Tibial nerve (tissue), 4 donors: Measurements from ENCODE around the gene MINPP1. TPM values are rescaled to one million over a fixed set of nuclear protein-coding genes. Genes with fewer than 3 reads are reported as not detected.

Source experiments
- DNase-seq, 2 donors: peaks; one replicate each; pipeline ENCODE4 v3.0.0-alpha.2; 2019; ENCODE audit warnings: low spot score in 2 of 2
- H3K27ac ChIP-seq, 4 donors: fragments of 200-600 bp; sonication (generic) in 3 of 4; one replicate each; pipeline ENCODE4 v1.5.1; 2017 to 2019; ENCODE audit warnings: mild to moderate bottlenecking in 1 of 4
- H3K27me3 ChIP-seq, 2 donors: fragments of 200-600 bp; sonication (generic) in 1 of 2; one replicate each; pipeline versions ENCODE4 v1.5.1 to v1.6.0; 2017 to 2019
- H3K36me3 ChIP-seq, 3 donors: fragments of 200-600 bp; sonication (generic); one replicate each; pipeline ENCODE4 v1.5.1; 2018 to 2019
- H3K4me1 ChIP-seq, 4 donors: fragments of 200-600 bp; sonication (generic) in 3 of 4; one replicate each; pipeline ENCODE4 v1.5.1; 2017 to 2019
- H3K4me3 ChIP-seq, 4 donors: fragments of 200-600 bp; sonication (generic) in 3 of 4; one replicate each; pipeline ENCODE4 v1.5.1; 2017 to 2019; ENCODE audit warnings: mild to moderate bottlenecking in 1 of 4, moderate library complexity in 1 of 4
- H3K9me3 ChIP-seq, 4 donors: fragments of 200-600 bp; sonication (generic) in 3 of 4; one replicate each; pipeline ENCODE4 v1.5.1; 2017 to 2019
- CTCF ChIP-seq, 5 experiments: fragments of 200-600 bp in 3 of 5; fragments of 450-650 bp in 2 of 5; sonication (generic) in 3 of 5; IDR thresholded peaks; one replicate each; pipeline ENCODE4 v1.5.1; 2016 to 2019; ENCODE audit warnings: antibody characterized with exemption in 5 of 5, mild to moderate bottlenecking in 3 of 5, moderate library complexity in 2 of 5
- EP300 ChIP-seq, 2 donors: sonication (generic); formaldehyde crosslinking; IDR thresholded peaks; one replicate each; pipeline ENCODE4 v1.6.1; 2017; ENCODE audit warnings: antibody characterized with exemption in 2 of 2, mild to moderate bottlenecking in 1 of 2
- POLR2A ChIP-seq, 2 donors: fragments of 450-650 bp; IDR thresholded peaks; one replicate each; pipeline ENCODE4 v1.6.1; 2017; ENCODE audit warnings: antibody characterized with exemption in 2 of 2, mild to moderate bottlenecking in 2 of 2, moderate library complexity in 2 of 2
- WGBS, 2 donors: methylation state at CpG; one replicate each; pipeline ENCODE4 v1.1.5; 2018; 5-methylcytosine and 5-hydroxymethylcytosine counted together
- total RNA-seq, 4 donors: library from RNA; depleted of rRNA; stranded (reverse); fragments of >200 nt; gene quantifications; one replicate each; pipeline ENCODE4 v1.1.0, GENCODE V29; 2016

Gene MINPP1
- total RNA-seq, 4 donors from 2014 or later, result 11.1 to 18.8 (median 13.5) TPM

- H3K9me3 ChIP-seq, result no peaks in the 10 kb centered on the region
- TF ChIP-seq CTCF (IDR thresholded peaks at IDR 0.05), result no peak
- no peak for TF ChIP-seq EP300 (IDR thresholded peaks at IDR 0.05)
- H3K27me3 ChIP-seq, result no peaks in the 10 kb centered on the region
- peaks cover 0 to 32% (median 0%) of the 10 kb centered on the region in 3 donors for H3K36me3 ChIP-seq
- 77 to 78% methylated on average over 2 of the region's 2 CpGs for WGBS, 2 donors
- DNase-seq, result no peak
- H3K27ac ChIP-seq, result no peak overlapping the region
- H3K4me3 ChIP-seq, result no peak overlapping the region
- peaks cover 0 to 17% (median 0%) of the 10 kb centered on the region in 4 donors for H3K4me1 ChIP-seq
These were observed 46.0 kb downstream of the MINPP1 start for GRCh38 chr10:87550741-87551140.

GRCh38 chr10:87551326-87551725 lies 46.6 kb downstream of the MINPP1 start:
- Histone ChIP-seq H3K9me3 (no peaks in the 10 kb centered on the region), H3K36me3 (peaks cover 0 to 32% (median 0%) of the 10 kb centered on the region in 3 donors), H3K27me3 (no peaks in the 10 kb centered on the region), H3K27ac (no peak overlapping the region), H3K4me3 (no peak overlapping the region), H3K4me1 (peaks cover 0 to 15% (median 0%) of the 10 kb centered on the region in 4 donors)
- TF ChIP-seq CTCF (IDR thresholded peaks at IDR 0.05), result no peak
- TF ChIP-seq EP300 (IDR thresholded peaks at IDR 0.05), result no peak
- TF ChIP-seq POLR2A (IDR thresholded peaks at IDR 0.05), result no peak
- no peak for DNase-seq

- no peak for TF ChIP-seq POLR2A (IDR thresholded peaks at IDR 0.05)
- TF ChIP-seq EP300 (IDR thresholded peaks at IDR 0.05), result no peak
- no peak for TF ChIP-seq CTCF (IDR thresholded peaks at IDR 0.05)
- H3K4me1 ChIP-seq, result peaks cover 0 to 12% (median 0%) of the 10 kb centered on the region in 4 donors
These were observed 47.7 kb downstream of the MINPP1 start for GRCh38 chr10:87552248-87552929.

GRCh38 chr10:87557409-87557808 lies 52.7 kb downstream of the MINPP1 start:
- H3K27me3 ChIP-seq, result no peaks in the 10 kb centered on the region
- H3K36me3 ChIP-seq, result peaks cover 0 to 10% (median 0%) of the 10 kb centered on the region in 3 donors
- no peak for DNase-seq
- 96 to 98% methylated on average over 3 of the region's 3 CpGs for WGBS, 2 donors
- H3K27ac ChIP-seq, result no peak overlapping the region
- no peak overlapping the region for H3K4me3 ChIP-seq
- no peaks in the 10 kb centered on the region for H3K4me1 ChIP-seq
- TF ChIP-seq EP300 (IDR thresholded peaks at IDR 0.05) (no peak), CTCF (IDR thresholded peaks at IDR 0.05) (no peak), POLR2A (IDR thresholded peaks at IDR 0.05) (no peak)
- H3K9me3 ChIP-seq, result no peaks in the 10 kb centered on the region

More at GRCh38 chr10:87552248-87552929, 47.7 kb downstream of the MINPP1 start:
- no peak for DNase-seq
- H3K27me3 ChIP-seq, result no peaks in the 10 kb centered on the region
- WGBS, 2 donors, result 87 to 88% methylated on average over 2 of the region's 2 CpGs
- H3K9me3 ChIP-seq, result no peaks in the 10 kb centered on the region
- H3K4me3 ChIP-seq, result no peak overlapping the region
- no peak overlapping the region for H3K27ac ChIP-seq
- peaks cover 0 to 21% (median 0%) of the 10 kb centered on the region in 3 donors for H3K36me3 ChIP-seq

- H3K36me3 ChIP-seq, result peaks cover 0 to 4% (median 0%) of the 10 kb centered on the region in 3 donors
- no peak overlapping the region for H3K27ac ChIP-seq
- DNase-seq, result no peak
- peaks cover 0 to 6% (median 0%) of the 10 kb centered on the region in 4 donors for H3K9me3 ChIP-seq
- no peaks in the 10 kb centered on the region for H3K4me1 ChIP-seq
- H3K27me3 ChIP-seq, result no peaks in the 10 kb centered on the region
- no peak for TF ChIP-seq EP300 (IDR thresholded peaks at IDR 0.05)
- TF ChIP-seq CTCF (IDR thresholded peaks at IDR 0.05), result no peak
- TF ChIP-seq POLR2A (IDR thresholded peaks at IDR 0.05), result no peak
- WGBS, 2 donors, result 89 to 95% methylated on average over 1 of the region's 1 CpG
- no peak overlapping the region for H3K4me3 ChIP-seq
These were observed 53.6 kb downstream of the MINPP1 start for GRCh38 chr10:87558333-87558732.
